ENCODE data around the gene ARHGEF37. TPM values are rescaled to one million over a fixed set of nuclear protein-coding genes. Genes with fewer than 3 reads are reported as not detected.
A peak's percentile ranks its signal among the peaks of the same experiment; 100 is the strongest.

The ARHGEF37 gene
- total RNA-seq, 4 donors from 2014 or later: 36.4 to 76.5 (median 59.0) TPM

GRCh38 chr5:149581931-149582768 lies 852 bp downstream of the ARHGEF37 start:
- WGBS, 2 donors: 20 to 26% methylated on average over 9 of the region's 9 CpGs
- no peak for DNase-seq (ENCODE audit: low spot score in 2 of 2)
- no peak overlapping the region for H3K4me3 ChIP-seq (ENCODE audit: low read depth, poor library complexity, severe bottlenecking)
- TF ChIP-seq POLR2A (IDR thresholded peaks at IDR 0.05): no peak
- no peak for TF ChIP-seq CTCF (IDR thresholded peaks at IDR 0.05)
- intact Hi-C loops (cut with DNase I; ENCODE audit: low total_unique reads): no loop called here

- intact Hi-C loops (cut with DNase I; ENCODE audit: low total_unique reads): no loop called here
- WGBS, 2 donors: 17 to 29% methylated on average over 1 of the region's 1 CpG
- DNase-seq (ENCODE audit: low spot score in 2 of 2): peak in 1 of 2 donors; percentile 57
- no peak overlapping the region for H3K4me3 ChIP-seq (ENCODE audit: low read depth, poor library complexity, severe bottlenecking)
- no peak for TF ChIP-seq POLR2A (IDR thresholded peaks at IDR 0.05)
Observed at GRCh38 chr5:149583394-149583793, 2.1 kb downstream of the ARHGEF37 start.

- H3K4me3 ChIP-seq (ENCODE audit: low read depth, poor library complexity, severe bottlenecking): no peak overlapping the region
- TF ChIP-seq POLR2A (IDR thresholded peaks at IDR 0.05) (no peak), CTCF (IDR thresholded peaks at IDR 0.05) (no peak)
- intact Hi-C loops (cut with DNase I; ENCODE audit: low total_unique reads): no loop called here
- 56 to 81% methylated on average over 2 of the region's 2 CpGs for whole genome bisulfite sequencing, 2 donors
- no peak for DNase-seq (ENCODE audit: low spot score in 2 of 2)
Observed at GRCh38 chr5:149584121-149584520, 2.8 kb downstream of the ARHGEF37 start.

- TF ChIP-seq CTCF (IDR thresholded peaks at IDR 0.05): no peak
- no peak for TF ChIP-seq POLR2A (IDR thresholded peaks at IDR 0.05)
- DNase-seq (ENCODE audit: low spot score in 2 of 2): no peak
- H3K4me3 ChIP-seq (ENCODE audit: low read depth, poor library complexity, severe bottlenecking): no peak overlapping the region
- intact Hi-C loops (cut with DNase I; ENCODE audit: low total_unique reads): no loop called here
Observed at GRCh38 chr5:149585910-149586309, 4.6 kb downstream of the ARHGEF37 start.

GRCh38 chr5:149586708-149587318 lies 5.5 kb downstream of the ARHGEF37 start:
- DNase-seq (ENCODE audit: low spot score in 2 of 2): no peak
- 69 to 79% methylated on average over 1 of the region's 1 CpG for WGBS, 2 donors
- no peak overlapping the region for H3K4me3 ChIP-seq (ENCODE audit: low read depth, poor library complexity, severe bottlenecking)
- no peak for TF ChIP-seq CTCF (IDR thresholded peaks at IDR 0.05)
- no peak for TF ChIP-seq POLR2A (IDR thresholded peaks at IDR 0.05)
- intact Hi-C loops (cut with DNase I; ENCODE audit: low total_unique reads): no loop called here

GRCh38 chr5:149588936-149589335 lies 7.6 kb downstream of the ARHGEF37 start:
- intact Hi-C loops (cut with DNase I; ENCODE audit: low total_unique reads): no loop called here
- H3K4me3 ChIP-seq (ENCODE audit: low read depth, poor library complexity, severe bottlenecking): no peak overlapping the region
- DNase-seq (ENCODE audit: low spot score in 2 of 2): no peak
- TF ChIP-seq POLR2A (IDR thresholded peaks at IDR 0.05) (no peak), CTCF (IDR thresholded peaks at IDR 0.05) (no peak)
- WGBS, 2 donors: 65 to 89% methylated on average over 1 of the region's 1 CpG
